ENCODE measurements around the gene MSH3.

Gene MSH3

DNA sequence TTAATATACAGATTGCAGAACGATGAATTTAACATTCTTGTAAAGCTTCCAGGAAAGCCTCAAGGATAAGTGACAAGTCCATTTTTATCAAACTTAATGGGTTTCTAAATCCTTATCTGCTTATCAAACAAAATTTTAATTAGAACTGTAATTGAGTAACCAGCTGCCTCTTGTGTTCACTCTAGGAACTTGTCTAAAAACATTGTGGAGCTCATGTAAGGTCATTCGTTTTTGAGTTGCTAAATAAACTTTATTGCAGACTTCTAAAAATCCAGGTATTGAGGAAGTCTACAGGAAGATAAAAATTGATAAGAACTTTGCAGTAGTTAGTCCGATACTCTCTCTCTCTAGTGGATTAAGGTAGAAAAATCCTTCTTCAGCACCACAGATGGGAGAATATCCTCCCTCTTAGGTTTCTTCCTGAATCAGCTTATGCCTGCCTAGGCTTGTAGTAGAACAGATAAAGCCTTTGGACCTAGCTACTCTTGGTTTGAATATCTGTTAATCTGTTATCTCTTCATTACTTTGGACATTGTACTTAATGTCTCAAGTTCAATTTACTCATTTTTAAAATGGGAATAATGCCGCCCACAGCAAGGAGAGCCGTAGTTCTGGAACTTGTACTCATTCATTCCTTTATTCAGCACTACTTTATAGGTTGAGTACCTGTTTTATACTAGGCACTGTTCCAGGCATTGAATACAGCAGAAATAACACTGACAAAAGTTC, 60.3 kb downstream of the MSH3 start:
- in situ Hi-C loops (cut with MboI; ENCODE audit: low pct_unique_long_range_greater_than_20kb, low sequenced_read_pairs, unreplicated experiment): no loop called here
- TF ChIP-seq, protein P1, sequence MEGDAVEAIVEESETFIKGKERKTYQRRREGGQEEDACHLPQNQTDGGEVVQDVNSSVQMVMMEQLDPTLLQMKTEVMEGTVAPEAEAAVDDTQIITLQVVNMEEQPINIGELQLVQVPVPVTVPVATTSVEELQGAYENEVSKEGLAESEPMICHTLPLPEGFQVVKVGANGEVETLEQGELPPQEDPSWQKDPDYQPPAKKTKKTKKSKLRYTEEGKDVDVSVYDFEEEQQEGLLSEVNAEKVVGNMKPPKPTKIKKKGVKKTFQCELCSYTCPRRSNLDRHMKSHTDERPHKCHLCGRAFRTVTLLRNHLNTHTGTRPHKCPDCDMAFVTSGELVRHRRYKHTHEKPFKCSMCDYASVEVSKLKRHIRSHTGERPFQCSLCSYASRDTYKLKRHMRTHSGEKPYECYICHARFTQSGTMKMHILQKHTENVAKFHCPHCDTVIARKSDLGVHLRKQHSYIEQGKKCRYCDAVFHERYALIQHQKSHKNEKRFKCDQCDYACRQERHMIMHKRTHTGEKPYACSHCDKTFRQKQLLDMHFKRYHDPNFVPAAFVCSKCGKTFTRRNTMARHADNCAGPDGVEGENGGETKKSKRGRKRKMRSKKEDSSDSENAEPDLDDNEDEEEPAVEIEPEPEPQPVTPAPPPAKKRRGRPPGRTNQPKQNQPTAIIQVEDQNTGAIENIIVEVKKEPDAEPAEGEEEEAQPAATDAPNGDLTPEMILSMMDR (IDR thresholded peaks at IDR 0.05; ENCODE audit: extremely low read depth, insufficient read depth, missing control alignments): no peak
- no peak for DNase-seq (ENCODE audit: low spot score)

- in situ Hi-C loops (cut with MboI; ENCODE audit: low pct_unique_long_range_greater_than_20kb, low sequenced_read_pairs, unreplicated experiment): no loop called here
- TF ChIP-seq, protein P1 (IDR thresholded peaks at IDR 0.05; ENCODE audit: extremely low read depth, insufficient read depth, missing control alignments): no peak
- DNase-seq (ENCODE audit: low spot score): no peak
These were observed 61.4 kb downstream of the MSH3 start for GRCh38 chr5:80715887-80716286.

GRCh38 chr5:80720181-80720580, 65.7 kb downstream of the MSH3 start:
- DNase-seq (ENCODE audit: low spot score): no peak
- TF ChIP-seq, protein P1 (IDR thresholded peaks at IDR 0.05; ENCODE audit: extremely low read depth, insufficient read depth, missing control alignments): no peak
- in situ Hi-C loops (cut with MboI; ENCODE audit: low pct_unique_long_range_greater_than_20kb, low sequenced_read_pairs, unreplicated experiment): no loop called here

GRCh38 chr5:80722916-80723315, 68.5 kb downstream of the MSH3 start:
- TF ChIP-seq, protein P1 (IDR thresholded peaks at IDR 0.05; ENCODE audit: extremely low read depth, insufficient read depth, missing control alignments): no peak
- no peak for DNase-seq (ENCODE audit: low spot score)
- in situ Hi-C loops (cut with MboI; ENCODE audit: low pct_unique_long_range_greater_than_20kb, low sequenced_read_pairs, unreplicated experiment): no loop called here

GRCh38 chr5:80725446-80725845, 71.0 kb downstream of the MSH3 start:
- DNase-seq (ENCODE audit: low spot score): no peak
- TF ChIP-seq, protein P1 (IDR thresholded peaks at IDR 0.05; ENCODE audit: extremely low read depth, insufficient read depth, missing control alignments): no peak
- in situ Hi-C loops (cut with MboI; ENCODE audit: low pct_unique_long_range_greater_than_20kb, low sequenced_read_pairs, unreplicated experiment): no loop called here

DNA sequence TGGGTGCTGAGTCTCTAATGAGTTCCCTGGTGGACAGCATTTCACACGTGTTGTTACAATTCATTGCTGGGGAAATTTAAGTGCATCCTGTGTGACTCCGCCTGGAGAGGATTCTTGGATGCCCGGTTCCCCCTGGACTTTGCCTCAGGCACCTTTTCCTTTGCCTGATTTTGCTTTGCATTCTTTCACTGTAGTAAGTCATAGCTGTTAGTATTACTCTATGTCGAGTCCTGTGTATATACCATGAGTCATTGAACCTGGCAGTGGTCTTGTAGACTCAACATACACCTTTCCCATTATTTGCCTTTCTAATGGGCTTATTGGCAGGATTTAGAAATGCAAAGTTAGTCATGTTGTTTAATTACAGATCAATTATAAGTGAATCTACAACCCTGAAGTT, 82.3 kb downstream of the MSH3 start:
- no peak for DNase-seq (ENCODE audit: low spot score)
- in situ Hi-C loops (cut with MboI; ENCODE audit: low pct_unique_long_range_greater_than_20kb, low sequenced_read_pairs, unreplicated experiment): no loop called here
- TF ChIP-seq, protein P1 (IDR thresholded peaks at IDR 0.05; ENCODE audit: extremely low read depth, insufficient read depth, missing control alignments): no peak
